ENCODE results near the gene ENPP3.

GRCh38 chr6:131791476-131791875 is 154.4 kb downstream of the ENPP3 start:
- TF ChIP-seq POLR2AphosphoS5 (IDR thresholded peaks at IDR 0.05), result no peak
- TF ChIP-seq, protein P1, sequence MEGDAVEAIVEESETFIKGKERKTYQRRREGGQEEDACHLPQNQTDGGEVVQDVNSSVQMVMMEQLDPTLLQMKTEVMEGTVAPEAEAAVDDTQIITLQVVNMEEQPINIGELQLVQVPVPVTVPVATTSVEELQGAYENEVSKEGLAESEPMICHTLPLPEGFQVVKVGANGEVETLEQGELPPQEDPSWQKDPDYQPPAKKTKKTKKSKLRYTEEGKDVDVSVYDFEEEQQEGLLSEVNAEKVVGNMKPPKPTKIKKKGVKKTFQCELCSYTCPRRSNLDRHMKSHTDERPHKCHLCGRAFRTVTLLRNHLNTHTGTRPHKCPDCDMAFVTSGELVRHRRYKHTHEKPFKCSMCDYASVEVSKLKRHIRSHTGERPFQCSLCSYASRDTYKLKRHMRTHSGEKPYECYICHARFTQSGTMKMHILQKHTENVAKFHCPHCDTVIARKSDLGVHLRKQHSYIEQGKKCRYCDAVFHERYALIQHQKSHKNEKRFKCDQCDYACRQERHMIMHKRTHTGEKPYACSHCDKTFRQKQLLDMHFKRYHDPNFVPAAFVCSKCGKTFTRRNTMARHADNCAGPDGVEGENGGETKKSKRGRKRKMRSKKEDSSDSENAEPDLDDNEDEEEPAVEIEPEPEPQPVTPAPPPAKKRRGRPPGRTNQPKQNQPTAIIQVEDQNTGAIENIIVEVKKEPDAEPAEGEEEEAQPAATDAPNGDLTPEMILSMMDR (IDR thresholded peaks at IDR 0.05; ENCODE audit: poor library complexity, severe bottlenecking), result no peak
- no peak for TF ChIP-seq TAF1 (IDR thresholded peaks at IDR 0.05; ENCODE audit: low read depth)
- TF ChIP-seq, protein P2, sequence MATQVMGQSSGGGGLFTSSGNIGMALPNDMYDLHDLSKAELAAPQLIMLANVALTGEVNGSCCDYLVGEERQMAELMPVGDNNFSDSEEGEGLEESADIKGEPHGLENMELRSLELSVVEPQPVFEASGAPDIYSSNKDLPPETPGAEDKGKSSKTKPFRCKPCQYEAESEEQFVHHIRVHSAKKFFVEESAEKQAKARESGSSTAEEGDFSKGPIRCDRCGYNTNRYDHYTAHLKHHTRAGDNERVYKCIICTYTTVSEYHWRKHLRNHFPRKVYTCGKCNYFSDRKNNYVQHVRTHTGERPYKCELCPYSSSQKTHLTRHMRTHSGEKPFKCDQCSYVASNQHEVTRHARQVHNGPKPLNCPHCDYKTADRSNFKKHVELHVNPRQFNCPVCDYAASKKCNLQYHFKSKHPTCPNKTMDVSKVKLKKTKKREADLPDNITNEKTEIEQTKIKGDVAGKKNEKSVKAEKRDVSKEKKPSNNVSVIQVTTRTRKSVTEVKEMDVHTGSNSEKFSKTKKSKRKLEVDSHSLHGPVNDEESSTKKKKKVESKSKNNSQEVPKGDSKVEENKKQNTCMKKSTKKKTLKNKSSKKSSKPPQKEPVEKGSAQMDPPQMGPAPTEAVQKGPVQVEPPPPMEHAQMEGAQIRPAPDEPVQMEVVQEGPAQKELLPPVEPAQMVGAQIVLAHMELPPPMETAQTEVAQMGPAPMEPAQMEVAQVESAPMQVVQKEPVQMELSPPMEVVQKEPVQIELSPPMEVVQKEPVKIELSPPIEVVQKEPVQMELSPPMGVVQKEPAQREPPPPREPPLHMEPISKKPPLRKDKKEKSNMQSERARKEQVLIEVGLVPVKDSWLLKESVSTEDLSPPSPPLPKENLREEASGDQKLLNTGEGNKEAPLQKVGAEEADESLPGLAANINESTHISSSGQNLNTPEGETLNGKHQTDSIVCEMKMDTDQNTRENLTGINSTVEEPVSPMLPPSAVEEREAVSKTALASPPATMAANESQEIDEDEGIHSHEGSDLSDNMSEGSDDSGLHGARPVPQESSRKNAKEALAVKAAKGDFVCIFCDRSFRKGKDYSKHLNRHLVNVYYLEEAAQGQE (IDR thresholded peaks at IDR 0.05; ENCODE audit: borderline replicate concordance), result no peak
